SK-N-MC (cell line): Measurements from ENCODE around the gene RAPGEF2.

Experiments used
- EZH2 ChIP-seq: fragments of 200-600 bp; sonication (generic); IDR thresholded peaks from one replicate; pipeline ENCODE4 v1.6.1; 2017; ENCODE audit warnings: antibody characterized with exemption
- FOXP2 ChIP-seq: optimal IDR thresholded peaks from 2 replicates; pipeline ENCODE3; 2011; ENCODE audit warnings: mild to moderate bottlenecking, moderate library complexity; ENCODE audit not compliant: insufficient read depth; ENCODE audit errors: extremely low read length, control extremely low read depth
- POLR2AphosphoS5 ChIP-seq: IDR thresholded peaks from 2 replicates; pipeline ENCODE4 v1.6.1; 2012; ENCODE audit warnings: mild to moderate bottlenecking, low read depth, low read length, borderline replicate concordance

DNA sequence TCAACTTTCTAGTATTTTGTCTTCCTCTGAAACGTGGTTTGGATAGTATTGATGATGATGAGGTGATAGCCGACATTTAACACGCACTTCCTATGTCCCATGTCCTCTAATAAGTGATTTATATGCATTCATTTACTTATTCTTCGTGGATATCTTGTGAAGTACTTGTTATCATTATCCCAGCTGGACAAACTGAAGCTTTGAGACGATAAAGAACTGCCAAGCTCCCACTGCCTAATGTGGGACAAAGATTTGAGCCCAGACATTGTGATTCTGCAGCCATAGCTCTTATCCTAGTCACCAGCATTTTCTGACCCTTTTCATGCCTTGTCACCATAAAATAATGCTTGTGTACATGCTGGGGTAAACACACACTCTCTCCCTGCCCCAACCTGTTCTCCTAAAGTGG is 92.5 kb downstream of the RAPGEF2 start:
- no peak for TF ChIP-seq POLR2AphosphoS5
- no peak for TF ChIP-seq EZH2
- no peak for TF ChIP-seq FOXP2
